Activated CD4-positive, alpha-beta T cell treated with anti-CD3 and anti-CD28 coated beads, Interleukin-2, amount 50 U/mL, for 24 hours (primary cell): ENCODE data around the gene OPA1.
"Not testable (repeated sequence)": the region's sequence is repeated elsewhere in the genome, so short reads cannot be mapped to it uniquely, and the experiment has no call there.

Experiments
- DNase-seq, 2 donors: peaks; one replicate each; pipeline ENCODE4 v3.0.0-alpha.2; 2020; ENCODE audit warnings: low read depth in 1 of 2, low spot score in 1 of 2

The OPA1 gene

DNA sequence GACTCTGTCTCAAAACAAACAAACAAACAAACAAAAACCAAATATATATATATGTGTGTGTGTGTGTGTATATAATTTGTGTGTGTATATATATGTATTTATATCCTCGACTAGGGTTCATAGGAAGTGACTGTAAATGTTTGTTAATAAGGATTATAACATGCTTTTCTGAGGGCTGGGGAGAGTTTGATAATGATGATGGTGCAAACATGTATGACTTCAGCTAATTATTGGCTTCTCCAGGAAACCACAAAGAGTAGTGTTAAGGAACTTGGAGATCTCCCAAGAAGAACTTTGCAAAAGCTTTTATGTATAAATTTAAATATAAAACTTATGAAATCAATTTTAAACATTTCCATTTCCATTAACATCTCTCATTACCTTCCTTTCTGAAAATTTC lies 3.9 kb upstream of the OPA1 start:
- DNase-seq = no peak

DNA sequence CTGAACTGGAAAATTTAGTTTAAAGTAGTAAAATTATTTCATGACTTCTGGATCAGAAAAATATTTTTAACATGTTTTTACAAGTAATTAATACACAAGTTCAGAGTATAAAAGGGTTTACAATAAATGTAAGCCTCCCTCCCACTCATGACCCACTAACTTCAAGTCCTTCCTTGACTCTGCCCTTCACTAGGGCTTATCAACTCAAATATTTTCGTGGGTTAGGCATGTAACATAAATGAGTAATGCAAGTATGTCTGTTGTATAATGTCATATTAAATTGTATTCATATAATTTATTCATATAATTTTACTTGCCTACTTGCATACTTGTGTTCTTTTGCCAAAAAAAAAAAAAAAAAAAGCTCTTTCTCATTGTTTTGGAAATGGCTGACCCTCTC lies 3.4 kb upstream of the OPA1 start:
- no peak for DNase-seq

DNA sequence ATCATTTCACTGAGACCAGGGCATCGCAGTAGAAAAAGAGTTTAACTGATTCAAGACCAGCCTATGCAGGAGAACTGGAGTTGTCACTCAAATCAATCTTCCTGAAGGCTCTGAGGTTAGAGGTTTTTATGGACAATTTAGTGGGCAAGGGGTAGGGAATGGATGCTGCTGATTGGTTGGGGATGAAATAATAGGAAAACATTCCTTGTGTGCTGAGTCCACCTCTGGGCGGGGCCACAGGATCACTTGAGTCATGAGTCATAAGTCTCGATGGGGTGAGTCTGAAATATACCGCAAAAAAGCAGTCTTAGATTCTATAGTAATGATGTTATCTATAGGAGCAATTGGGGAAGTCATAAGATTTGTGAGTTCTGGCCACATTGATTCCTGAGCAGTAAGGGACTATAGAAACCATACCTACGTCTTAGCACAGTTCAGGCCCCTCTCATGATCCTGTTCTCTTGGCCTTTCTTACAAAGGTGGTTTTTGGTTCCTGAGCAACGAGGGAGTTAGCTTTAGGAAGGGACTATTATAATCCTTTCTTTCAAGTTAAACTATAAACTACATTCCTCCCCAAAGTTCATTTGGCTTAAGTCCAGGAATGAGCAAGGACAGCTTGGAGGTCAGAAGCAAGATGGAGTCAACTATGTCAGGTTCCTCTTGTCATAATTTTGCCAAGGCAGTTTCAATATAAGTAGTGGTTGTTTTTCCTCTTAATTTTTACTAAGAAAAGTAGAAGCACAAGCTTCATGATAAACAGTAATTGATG lies 2.7 kb upstream of the OPA1 start:
- DNase-seq = no peak

DNA sequence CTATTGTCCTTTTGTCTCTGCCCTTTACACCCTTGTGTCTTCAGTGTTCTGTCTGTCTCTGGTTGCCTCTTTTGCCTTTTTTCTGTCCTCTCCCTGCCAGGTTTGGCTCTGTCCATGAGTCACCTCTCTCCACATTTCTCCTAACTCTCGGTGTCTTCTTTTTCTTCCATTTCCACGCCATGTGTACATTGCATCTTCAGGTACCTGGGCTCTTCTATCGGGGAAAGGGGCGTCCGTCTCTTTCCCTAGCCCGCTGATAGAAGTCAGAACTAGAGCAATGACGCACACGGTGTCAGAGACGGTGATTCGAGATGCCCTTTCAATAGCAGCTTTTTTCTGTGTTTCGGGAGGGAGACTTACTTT lies 641 bp downstream of the OPA1 start:
- peak; percentile 1 to 44 for DNase-seq

DNA sequence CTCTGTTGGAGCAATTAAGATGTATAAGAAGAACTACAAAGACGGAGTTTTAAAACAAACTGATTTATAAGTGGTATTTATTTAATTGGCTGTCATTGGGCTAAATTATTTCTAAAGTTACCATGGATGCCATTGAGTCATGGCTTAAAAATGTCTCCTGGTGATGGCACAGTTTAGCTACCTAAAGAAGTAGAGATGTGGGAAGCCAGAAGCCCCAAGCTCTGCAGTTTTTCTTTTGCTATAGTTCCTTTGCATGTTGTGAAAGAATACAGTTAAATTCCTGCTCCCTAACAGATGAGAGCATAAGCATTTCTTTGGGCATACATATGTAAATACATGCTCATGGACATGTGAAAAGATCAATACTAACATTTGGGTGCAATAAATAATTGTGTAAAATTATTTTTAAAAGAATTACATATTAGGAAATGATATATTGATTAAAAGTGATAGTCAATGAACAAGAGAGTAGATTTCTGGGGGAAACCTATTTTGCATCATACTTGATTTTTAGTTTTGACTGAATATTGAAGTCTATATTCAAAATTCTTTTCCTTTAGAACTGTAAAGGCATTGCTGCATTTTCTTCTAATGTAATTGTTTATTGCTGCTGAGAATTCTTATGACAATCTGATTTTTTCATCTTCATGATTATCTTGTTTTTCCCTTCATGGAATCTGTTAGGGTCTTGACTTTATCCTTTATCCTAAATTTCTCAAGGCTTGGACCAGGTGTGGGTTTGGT lies 2.1 kb downstream of the OPA1 start:
- no peak for DNase-seq

DNA sequence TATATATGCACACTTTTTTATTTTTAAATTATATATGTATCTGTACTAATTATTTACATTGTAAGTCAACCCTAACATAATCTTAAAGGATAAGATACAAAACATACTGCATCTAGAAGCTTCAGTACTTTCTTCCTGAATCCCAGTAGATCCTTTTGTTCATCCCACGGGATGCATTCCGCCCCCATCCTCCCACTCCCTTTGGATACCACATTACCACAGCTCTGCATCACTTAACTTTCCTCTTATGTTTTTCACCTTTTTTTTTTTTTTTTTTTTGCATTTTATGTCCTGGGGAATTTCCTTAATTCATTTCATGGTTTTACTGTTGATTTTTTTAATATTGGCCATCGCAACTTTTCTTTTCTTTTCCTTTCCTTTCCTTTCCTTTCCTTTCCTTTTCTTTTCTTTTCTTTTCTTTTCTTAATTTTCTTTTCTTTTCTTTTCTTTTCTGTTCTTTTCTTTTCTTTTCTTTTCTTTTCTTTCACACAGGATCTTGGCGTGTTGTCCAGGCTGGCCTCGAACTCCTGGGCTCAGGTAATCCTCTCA lies 3.0 kb downstream of the OPA1 start:
- DNase-seq = no peak

DNA sequence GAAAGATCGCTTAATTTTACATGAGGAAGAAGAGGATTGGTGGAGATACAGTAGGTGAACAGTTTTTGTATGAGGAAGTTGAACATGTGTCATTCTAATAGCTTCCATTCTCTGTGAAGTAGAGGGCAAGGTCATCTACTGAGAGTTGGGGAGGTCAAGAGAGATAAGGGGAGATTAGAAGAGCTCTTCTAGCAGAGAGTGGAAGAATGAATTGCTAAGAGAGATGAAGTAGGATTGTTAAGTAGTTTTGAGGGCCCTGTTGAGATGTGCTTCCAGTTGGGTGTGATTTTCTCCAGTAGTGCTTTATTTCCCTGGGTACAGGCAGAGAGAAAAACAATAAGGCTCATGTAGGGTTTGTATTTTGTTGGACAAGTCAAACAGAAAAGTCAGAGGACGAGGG lies 5.2 kb downstream of the OPA1 start:
- DNase-seq = no peak

DNA sequence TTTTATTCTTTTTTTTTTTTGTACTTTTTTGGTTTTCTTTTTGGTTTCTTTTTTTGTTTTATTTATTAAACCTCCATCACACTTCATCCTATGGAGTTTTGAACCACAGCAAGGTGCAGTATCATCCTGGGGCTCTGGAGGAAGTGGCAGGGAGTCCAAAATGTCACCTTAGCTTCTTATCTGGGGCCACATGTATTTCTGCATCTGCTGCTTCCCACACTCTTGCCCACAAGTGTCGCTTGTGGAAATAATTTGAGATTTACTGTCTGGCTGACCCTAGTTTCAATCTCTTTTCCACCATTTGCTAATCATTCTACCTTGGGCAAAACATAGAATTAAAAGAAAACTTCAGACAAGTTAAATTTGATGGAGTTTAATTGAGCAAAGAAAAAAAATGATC lies 6.4 kb downstream of the OPA1 start:
- no peak for DNase-seq

DNA sequence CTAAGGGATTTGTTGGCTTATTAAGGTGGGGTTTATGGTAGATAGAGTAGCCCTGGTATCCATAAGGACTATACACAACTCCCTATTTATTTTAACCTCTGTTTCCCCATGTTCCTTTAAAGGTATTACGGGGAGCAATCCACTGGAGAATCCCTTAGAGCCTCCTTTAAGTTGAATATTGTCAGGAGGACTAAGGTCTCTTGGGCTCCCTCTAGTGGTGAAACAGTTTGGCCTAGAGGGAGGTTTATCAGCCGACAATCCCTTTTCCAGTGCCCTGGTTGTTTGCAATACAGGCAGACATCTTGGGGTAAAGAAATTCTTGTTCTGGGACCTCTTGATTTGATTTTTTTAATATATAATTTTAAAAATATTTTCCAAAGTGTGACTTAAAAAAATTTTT lies 12.9 kb downstream of the OPA1 start:
- peak in 1 of 2 donors; percentile 60 for DNase-seq

DNA sequence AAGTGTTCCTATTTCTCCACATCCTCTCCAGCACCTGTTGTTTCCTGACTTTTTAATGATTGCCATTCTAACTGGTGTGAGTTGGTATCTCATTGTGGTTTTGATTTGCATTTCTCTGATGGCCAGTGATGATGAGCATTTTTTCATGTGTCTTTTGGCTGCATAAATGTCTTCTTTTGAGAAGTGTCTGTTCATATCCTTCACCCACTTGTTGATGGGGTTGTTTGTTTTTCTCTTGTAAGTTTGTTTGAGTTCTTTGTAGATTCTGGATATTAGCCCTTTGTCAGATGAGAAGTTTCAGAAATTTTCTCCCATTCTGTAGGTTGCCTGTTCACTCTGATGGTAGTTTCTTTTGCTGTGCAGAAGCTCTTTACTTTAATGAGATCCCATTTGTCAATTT lies 13.9 kb downstream of the OPA1 start:
- DNase-seq = not testable (repeated sequence)

DNA sequence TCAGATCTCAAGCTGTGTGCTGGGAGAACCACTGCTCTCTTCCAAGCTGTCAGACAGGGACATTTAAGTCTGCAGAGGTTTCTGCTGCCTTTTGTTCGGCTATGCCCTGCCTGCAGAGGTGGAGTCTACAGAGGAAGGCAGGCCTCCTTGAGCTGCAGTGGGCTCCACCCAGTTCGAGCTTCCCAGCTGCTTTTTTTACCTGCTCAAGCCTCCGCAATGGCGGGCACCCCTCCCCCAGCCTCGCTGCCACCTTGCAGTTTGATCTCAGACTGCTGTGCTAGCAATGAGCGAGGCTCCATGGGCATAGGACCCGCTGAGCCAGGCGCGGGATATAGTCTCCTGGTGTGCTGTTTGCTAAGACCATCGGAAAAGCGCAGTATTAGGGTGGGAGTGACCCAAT lies 17.5 kb downstream of the OPA1 start:
- not testable (repeated sequence) for DNase-seq

DNA sequence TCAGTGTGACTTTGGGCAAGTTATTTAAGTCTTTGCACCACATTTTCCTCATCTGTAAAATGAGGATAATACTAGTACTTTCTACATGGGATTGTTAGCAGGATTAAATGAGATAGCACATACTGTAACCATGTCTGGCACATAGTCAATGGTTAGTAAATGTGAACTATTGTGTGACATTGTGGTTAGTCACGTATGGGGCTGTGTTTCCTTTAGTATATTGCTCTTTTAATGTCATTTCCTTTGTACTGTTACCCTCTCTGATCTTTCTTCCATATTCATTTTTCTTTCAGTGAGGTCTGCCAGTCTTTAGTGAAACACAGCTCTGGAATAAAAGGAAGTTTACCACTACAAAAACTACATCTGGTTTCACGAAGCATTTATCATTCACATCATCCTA lies 21.4 kb downstream of the OPA1 start:
- no peak for DNase-seq

DNA sequence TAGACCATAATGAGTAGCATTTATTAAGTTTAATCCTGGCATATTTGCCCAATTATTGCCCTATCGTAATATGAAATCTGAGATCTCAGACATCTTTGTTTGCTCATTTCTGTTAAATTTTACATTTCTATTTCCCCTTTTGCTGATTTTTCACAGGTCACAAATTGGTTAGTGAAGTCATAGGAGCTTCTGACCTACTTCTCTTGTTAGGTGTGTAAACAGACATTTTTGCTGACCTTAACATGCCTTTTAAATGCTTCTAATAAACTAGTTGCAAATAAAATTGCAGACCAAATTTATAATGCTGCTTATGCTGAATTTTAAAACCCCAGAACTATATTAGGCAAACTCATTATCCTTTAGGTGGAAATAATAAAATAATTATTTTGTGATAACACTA lies 24.6 kb downstream of the OPA1 start:
- no peak for DNase-seq

DNA sequence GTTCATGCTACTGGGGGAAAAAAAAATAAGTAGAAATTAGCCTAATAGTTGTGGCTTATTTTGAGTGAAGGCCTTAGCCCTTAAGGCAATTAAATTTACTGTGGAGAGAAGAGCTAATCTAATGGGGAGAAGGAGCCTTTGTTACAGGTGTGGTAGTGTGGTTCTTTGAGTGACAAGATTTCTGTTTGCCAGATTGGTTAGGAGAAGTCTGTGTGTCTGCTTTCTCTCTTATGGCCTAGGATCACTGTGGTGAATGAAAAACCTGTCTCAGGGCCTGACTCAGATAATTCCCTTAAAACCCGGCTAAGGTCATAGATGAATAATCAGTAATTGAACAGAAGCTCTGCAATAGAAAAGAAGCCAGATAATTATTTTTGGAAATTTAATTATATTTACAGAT lies 27.0 kb downstream of the OPA1 start:
- DNase-seq = no peak

DNA sequence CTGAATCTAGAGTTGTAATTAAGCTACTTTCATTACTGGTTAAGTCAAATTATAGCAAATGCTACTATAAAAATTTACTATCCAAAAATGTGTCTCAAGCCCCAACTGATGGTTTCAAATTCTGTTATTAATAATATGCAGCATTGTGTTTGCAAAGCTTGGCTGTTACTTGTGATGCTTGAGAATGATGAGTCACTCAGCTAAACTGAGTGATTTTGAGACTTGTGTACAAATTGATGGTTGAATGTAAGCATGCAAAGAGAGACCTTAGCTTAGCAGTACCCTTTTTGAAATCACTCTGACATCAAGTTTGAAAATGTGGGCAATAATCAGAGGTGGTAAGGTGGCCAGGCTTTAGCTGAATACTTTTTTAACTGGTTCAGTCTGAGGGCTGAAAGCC lies 27.6 kb downstream of the OPA1 start:
- no peak for DNase-seq

DNA sequence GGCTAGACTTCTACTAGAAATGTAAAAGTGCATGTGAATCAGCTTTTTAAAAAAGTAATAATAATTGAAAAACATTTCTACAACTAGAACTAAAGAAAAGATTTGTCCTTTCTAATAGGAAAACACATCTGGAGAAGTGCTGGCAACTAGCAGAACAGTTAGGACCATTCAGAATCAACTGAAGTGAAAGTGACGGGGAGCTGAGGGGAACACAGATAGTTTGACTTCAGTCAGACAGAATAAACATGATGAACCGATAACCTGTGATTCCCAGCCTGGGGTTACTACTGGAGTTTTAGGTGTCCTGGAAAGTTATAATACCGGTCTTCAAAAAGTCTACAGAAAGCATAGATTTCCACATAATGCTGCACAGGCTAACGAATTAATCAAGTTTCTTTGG lies 28.1 kb downstream of the OPA1 start:
- no peak for DNase-seq

DNA sequence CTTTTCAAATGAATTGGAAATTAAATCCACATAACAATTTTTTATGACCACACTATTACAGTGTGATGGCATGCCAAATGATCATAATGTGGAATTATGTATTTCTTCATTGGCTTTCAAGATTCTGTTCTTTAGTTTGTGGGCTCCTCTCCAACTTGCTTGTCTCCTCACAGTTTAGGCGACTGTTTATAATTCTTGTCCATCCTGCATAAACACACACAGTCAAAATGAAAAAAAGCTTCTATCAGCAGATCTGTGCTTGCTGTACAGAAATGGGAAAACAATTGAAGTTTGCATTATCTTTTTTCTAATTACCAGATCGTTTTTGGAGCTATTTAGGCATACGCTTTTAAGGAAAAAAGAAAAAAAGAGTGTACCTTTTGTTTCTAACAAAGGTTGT lies 37.0 kb downstream of the OPA1 start:
- DNase-seq = no peak

DNA sequence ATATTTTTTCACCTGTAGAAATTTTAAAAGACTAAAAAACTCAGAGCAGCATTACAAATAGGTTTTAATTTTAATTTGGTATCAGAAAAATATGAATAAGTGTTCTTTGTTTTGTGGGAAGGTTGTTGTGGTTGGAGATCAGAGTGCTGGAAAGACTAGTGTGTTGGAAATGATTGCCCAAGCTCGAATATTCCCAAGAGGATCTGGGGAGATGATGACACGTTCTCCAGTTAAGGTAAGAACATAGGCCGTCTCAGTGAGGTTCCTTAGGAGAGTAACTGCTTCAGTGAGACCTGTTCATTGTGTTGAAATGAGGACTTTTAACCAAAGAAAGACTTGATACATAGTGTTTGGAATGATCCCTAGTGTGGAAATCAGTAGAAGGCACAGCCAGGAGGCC lies 44.8 kb downstream of the OPA1 start:
- DNase-seq = no peak

DNA sequence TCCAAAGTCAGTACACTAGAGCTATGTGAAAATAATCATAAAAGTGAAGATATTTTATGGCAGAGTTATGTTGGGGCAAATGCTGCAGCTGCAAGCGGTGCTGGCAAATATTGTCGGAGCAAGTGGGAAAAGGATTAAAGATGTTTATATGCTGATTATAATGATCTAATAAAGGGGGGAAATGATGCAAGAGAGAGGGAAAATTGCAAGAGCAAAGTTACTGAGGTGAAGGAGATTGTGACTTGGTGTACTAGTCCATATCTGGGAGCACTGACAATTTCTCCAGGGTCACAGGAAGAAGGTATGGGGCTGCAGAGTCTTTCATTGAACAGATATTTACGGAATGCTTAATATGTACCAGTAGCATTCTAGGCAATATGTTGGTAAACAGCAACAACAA lies 45.8 kb downstream of the OPA1 start:
- DNase-seq = no peak

DNA sequence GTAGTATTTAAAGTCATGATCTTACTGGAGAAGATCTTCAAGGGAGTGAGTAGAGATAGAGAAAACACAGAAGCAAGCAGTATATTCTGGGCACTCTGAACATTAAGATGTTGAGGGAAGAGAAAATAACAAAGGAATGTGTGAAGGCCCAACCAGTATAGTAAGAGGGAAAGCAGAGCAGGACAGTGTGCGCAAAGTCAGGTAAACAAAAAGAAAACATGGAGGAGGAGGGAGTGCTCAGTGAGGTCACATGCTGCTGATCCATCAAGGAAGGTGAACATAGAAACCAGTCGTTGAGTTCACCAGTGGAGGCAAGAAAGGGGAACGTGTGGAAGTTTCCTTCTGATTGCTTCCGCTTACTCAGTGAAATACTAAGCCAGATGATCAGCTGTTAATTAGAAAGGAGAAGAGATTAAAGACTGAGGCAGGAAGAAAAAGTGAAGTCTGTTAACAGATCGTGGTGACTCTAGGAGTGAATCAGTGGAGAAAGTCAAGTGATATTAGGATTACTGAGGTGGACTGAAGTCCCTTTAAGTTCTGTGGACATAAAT lies 47.2 kb downstream of the OPA1 start:
- no peak for DNase-seq

DNA sequence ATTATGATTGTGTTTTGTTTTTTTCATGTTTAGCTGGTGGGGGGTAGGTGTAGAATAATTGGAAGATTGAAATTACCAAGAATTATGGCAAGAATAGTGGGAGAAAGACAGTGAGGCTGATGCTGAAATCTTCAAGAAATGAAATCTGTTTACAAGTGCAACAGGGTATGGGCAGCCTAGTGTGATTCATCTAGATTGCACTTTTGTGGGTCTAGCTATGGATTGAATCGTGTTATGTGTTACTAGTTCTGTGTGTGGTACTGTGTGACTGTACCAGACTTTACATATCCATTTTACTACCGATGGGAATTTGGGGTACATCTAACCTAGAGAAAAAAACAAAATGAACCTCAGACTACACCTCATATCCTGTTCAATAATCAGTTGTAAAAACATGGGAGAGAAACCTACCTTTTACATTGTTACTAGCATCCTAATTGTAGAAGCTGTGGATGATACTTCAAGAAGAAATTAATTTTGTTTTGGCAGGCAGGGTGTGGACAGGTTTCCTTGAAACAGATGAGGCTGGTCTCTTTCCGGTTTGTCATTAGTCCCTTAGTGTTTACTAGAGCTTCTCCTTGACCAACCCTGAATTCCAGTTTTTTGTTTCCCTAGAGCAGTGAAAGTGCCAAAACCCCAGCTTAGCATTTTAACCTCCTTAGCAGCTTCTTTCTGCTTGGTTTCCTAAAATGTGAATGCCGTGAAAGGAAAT lies 47.9 kb downstream of the OPA1 start:
- DNase-seq = no peak

DNA sequence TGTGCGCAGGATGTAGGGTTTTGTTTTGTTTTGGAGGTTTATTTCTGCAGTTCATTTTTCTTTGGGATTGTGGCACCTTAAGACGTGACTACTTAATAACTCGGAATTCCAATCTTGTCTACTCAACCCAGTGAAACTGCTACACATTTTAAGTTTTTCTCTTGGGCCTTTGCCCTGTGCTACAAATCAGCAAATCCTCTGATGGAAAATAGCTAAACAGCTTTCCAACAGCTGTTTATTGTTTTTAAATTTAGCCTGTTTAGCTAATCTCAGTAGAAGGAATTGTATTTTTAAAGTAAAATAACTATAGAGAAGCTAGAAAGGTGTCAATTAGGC lies 48.4 kb downstream of the OPA1 start:
- DNase-seq = no peak
